ENCODE measurements around the gene SCN2B.
A peak's percentile ranks its signal among the peaks of the same experiment; 100 is the strongest.

Gene SCN2B

GRCh38 chr11:118157186-118157895 is 19.1 kb downstream of the SCN2B start:
- H3K27me3 ChIP-seq (ENCODE audit: control insufficient read depth, insufficient read depth, low read length): peaks cover 93% of the 10 kb centered on the region
- no peak overlapping the region for H3K9ac ChIP-seq (ENCODE audit: low read depth, low read length)
- no peaks in the 10 kb centered on the region for H3K9me3 ChIP-seq (ENCODE audit: control insufficient read depth, insufficient read depth, low read length)
- no peaks in the 10 kb centered on the region for H3K36me3 ChIP-seq (ENCODE audit: control insufficient read depth, insufficient read depth, low read length)
- H3K4me3 ChIP-seq (ENCODE audit: low read depth, low read length): peak overlapping the region; percentile 40
- H3K4me1 ChIP-seq (ENCODE audit: control insufficient read depth, insufficient read depth, low read length): peaks cover 33% of the 10 kb centered on the region

- Histone ChIP-seq H3K9ac (ENCODE audit: low read depth, low read length) (no peak overlapping the region), H3K27me3 (ENCODE audit: control insufficient read depth, insufficient read depth, low read length) (peaks cover 92% of the 10 kb centered on the region), H3K4me3 (ENCODE audit: low read depth, low read length) (peak overlapping the region; percentile 40), H3K36me3 (ENCODE audit: control insufficient read depth, insufficient read depth, low read length) (no peaks in the 10 kb centered on the region), H3K9me3 (ENCODE audit: control insufficient read depth, insufficient read depth, low read length) (no peaks in the 10 kb centered on the region), H3K4me1 (ENCODE audit: control insufficient read depth, insufficient read depth, low read length) (peaks cover 33% of the 10 kb centered on the region)
Observed at GRCh38 chr11:118156531-118157185, 19.8 kb downstream of the SCN2B start.

- peaks cover 33% of the 10 kb centered on the region for H3K4me1 ChIP-seq (ENCODE audit: control insufficient read depth, insufficient read depth, low read length)
- peak overlapping the region; percentile 40 for H3K4me3 ChIP-seq (ENCODE audit: low read depth, low read length)
- no peak overlapping the region for H3K9ac ChIP-seq (ENCODE audit: low read depth, low read length)
- peaks cover 93% of the 10 kb centered on the region for H3K27me3 ChIP-seq (ENCODE audit: control insufficient read depth, insufficient read depth, low read length)
- H3K36me3 ChIP-seq (ENCODE audit: control insufficient read depth, insufficient read depth, low read length): no peaks in the 10 kb centered on the region
- no peaks in the 10 kb centered on the region for H3K9me3 ChIP-seq (ENCODE audit: control insufficient read depth, insufficient read depth, low read length)
Observed at GRCh38 chr11:118155776-118156530, 20.5 kb downstream of the SCN2B start.

- no peaks in the 10 kb centered on the region for H3K36me3 ChIP-seq (ENCODE audit: control insufficient read depth, insufficient read depth, low read length)
- H3K9me3 ChIP-seq (ENCODE audit: control insufficient read depth, insufficient read depth, low read length): no peaks in the 10 kb centered on the region
- H3K27me3 ChIP-seq (ENCODE audit: control insufficient read depth, insufficient read depth, low read length): peaks cover 93% of the 10 kb centered on the region
- H3K4me1 ChIP-seq (ENCODE audit: control insufficient read depth, insufficient read depth, low read length): peaks cover 32% of the 10 kb centered on the region
- H3K9ac ChIP-seq (ENCODE audit: low read depth, low read length): no peak overlapping the region
- H3K4me3 ChIP-seq (ENCODE audit: low read depth, low read length): peak overlapping the region; percentile 27
Observed at GRCh38 chr11:118154641-118155040, 21.8 kb downstream of the SCN2B start.

- H3K27me3 ChIP-seq (ENCODE audit: control insufficient read depth, insufficient read depth, low read length): peaks cover 93% of the 10 kb centered on the region
- H3K4me3 ChIP-seq (ENCODE audit: low read depth, low read length): peak overlapping the region; percentile 80
- H3K4me1 ChIP-seq (ENCODE audit: control insufficient read depth, insufficient read depth, low read length): peaks cover 32% of the 10 kb centered on the region
Observed at GRCh38 chr11:118153976-118154375, 22.5 kb downstream of the SCN2B start.

GRCh38 chr11:118153516-118153915 is 22.9 kb downstream of the SCN2B start:
- H3K4me3 ChIP-seq (ENCODE audit: low read depth, low read length): peak overlapping the region; percentile 80
- H3K4me1 ChIP-seq (ENCODE audit: control insufficient read depth, insufficient read depth, low read length): peaks cover 32% of the 10 kb centered on the region
- peaks cover 93% of the 10 kb centered on the region for H3K27me3 ChIP-seq (ENCODE audit: control insufficient read depth, insufficient read depth, low read length)
- no peak overlapping the region for H3K9ac ChIP-seq (ENCODE audit: low read depth, low read length)
- H3K9me3 ChIP-seq (ENCODE audit: control insufficient read depth, insufficient read depth, low read length): no peaks in the 10 kb centered on the region
- no peaks in the 10 kb centered on the region for H3K36me3 ChIP-seq (ENCODE audit: control insufficient read depth, insufficient read depth, low read length)

More at GRCh38 chr11:118153976-118154375, 22.5 kb downstream of the SCN2B start:
- Histone ChIP-seq H3K9me3 (ENCODE audit: control insufficient read depth, insufficient read depth, low read length) (no peaks in the 10 kb centered on the region), H3K9ac (ENCODE audit: low read depth, low read length) (no peak overlapping the region), H3K36me3 (ENCODE audit: control insufficient read depth, insufficient read depth, low read length) (no peaks in the 10 kb centered on the region)

- H3K4me3 ChIP-seq (ENCODE audit: low read depth, low read length): peak within 1 kb of the TSS; percentile 80
Observed at GRCh38 chr11:118152552-118153471, 23.6 kb downstream of the SCN2B start, which contains the start of gene SCN4B. SCN4B (minus strand) TSS chr11:118152823; CDS start chr11:118152673, 150 bp downstream.

GRCh38 chr11:118152020-118152551 is 24.4 kb downstream of the SCN2B start:
- Histone ChIP-seq H3K36me3 (ENCODE audit: control insufficient read depth, insufficient read depth, low read length) (no peaks in the 10 kb centered on the region), H3K9me3 (ENCODE audit: control insufficient read depth, insufficient read depth, low read length) (no peaks in the 10 kb centered on the region), H3K4me3 (ENCODE audit: low read depth, low read length) (peak overlapping the region; percentile 80), H3K9ac (ENCODE audit: low read depth, low read length) (no peak overlapping the region), H3K4me1 (ENCODE audit: control insufficient read depth, insufficient read depth, low read length) (peaks cover 37% of the 10 kb centered on the region), H3K27me3 (ENCODE audit: control insufficient read depth, insufficient read depth, low read length) (peaks cover 93% of the 10 kb centered on the region)

More at GRCh38 chr11:118152552-118153471, 23.6 kb downstream of the SCN2B start, which contains the start of gene SCN4B:
- Histone ChIP-seq H3K27me3 (ENCODE audit: control insufficient read depth, insufficient read depth, low read length) (peaks cover 93% of the 10 kb centered on the region), H3K9me3 (ENCODE audit: control insufficient read depth, insufficient read depth, low read length) (no peaks in the 10 kb centered on the region), H3K36me3 (ENCODE audit: control insufficient read depth, insufficient read depth, low read length) (no peaks in the 10 kb centered on the region), H3K9ac (ENCODE audit: low read depth, low read length) (no peak within 1 kb of the TSS), H3K4me1 (ENCODE audit: control insufficient read depth, insufficient read depth, low read length) (peaks cover 32% of the 10 kb centered on the region)

GRCh38 chr11:118151431-118151830 is 25.0 kb downstream of the SCN2B start:
- H3K4me3 ChIP-seq (ENCODE audit: low read depth, low read length): peak overlapping the region; percentile 80
- H3K4me1 ChIP-seq (ENCODE audit: control insufficient read depth, insufficient read depth, low read length): peaks cover 38% of the 10 kb centered on the region
- no peak overlapping the region for H3K9ac ChIP-seq (ENCODE audit: low read depth, low read length)
- H3K27me3 ChIP-seq (ENCODE audit: control insufficient read depth, insufficient read depth, low read length): peaks cover 93% of the 10 kb centered on the region
- H3K9me3 ChIP-seq (ENCODE audit: control insufficient read depth, insufficient read depth, low read length): no peaks in the 10 kb centered on the region
- H3K36me3 ChIP-seq (ENCODE audit: control insufficient read depth, insufficient read depth, low read length): no peaks in the 10 kb centered on the region

GRCh38 chr11:118149493-118149892 is 26.9 kb downstream of the SCN2B start:
- no peak overlapping the region for H3K4me3 ChIP-seq (ENCODE audit: low read depth, low read length)
- H3K4me1 ChIP-seq (ENCODE audit: control insufficient read depth, insufficient read depth, low read length): peaks cover 21% of the 10 kb centered on the region
- peaks cover 84% of the 10 kb centered on the region for H3K27me3 ChIP-seq (ENCODE audit: control insufficient read depth, insufficient read depth, low read length)
- no peaks in the 10 kb centered on the region for H3K9me3 ChIP-seq (ENCODE audit: control insufficient read depth, insufficient read depth, low read length)
- no peak overlapping the region for H3K9ac ChIP-seq (ENCODE audit: low read depth, low read length)
- H3K36me3 ChIP-seq (ENCODE audit: control insufficient read depth, insufficient read depth, low read length): no peaks in the 10 kb centered on the region
